H9 (cell line): ENCODE data around the gene MCM8. TPM values are rescaled to one million over a fixed set of nuclear protein-coding genes. Genes with fewer than 3 reads are reported as not detected.

Source experiments
- DNase-seq: peaks from one replicate; pipeline ENCODE4 v3.0.0-alpha.2; 2017
- H2AFZ ChIP-seq: one replicate; pipeline ENCODE4 v1.6.1; 2013; ENCODE audit warnings: mild to moderate bottlenecking, low read length, control low read depth, moderate library complexity
- H2AK5ac ChIP-seq: 2 replicates; pipeline ENCODE4 v1.6.1; 2013; ENCODE audit warnings: low read length, control low read depth, mixed read lengths; ENCODE audit not compliant: insufficient read length
- H2BK120ac ChIP-seq: one replicate; pipeline ENCODE4 v1.6.1; 2013; ENCODE audit warnings: low read depth, mild to moderate bottlenecking, low read length, control low read depth, inconsistent platforms; ENCODE audit not compliant: poor library complexity, severe bottlenecking
- H2BK12ac ChIP-seq: 2 replicates; pipeline ENCODE4 v1.6.1; 2013; ENCODE audit warnings: low read length, control low read depth, mixed read lengths, low read depth; ENCODE audit not compliant: insufficient read length
- H2BK15ac ChIP-seq: 2 replicates; pipeline ENCODE4 v1.6.1; 2013; ENCODE audit warnings: low read depth, low read length, control low read depth
- H2BK20ac ChIP-seq: one replicate; pipeline ENCODE4 v1.6.1; 2013; ENCODE audit warnings: low read depth, mild to moderate bottlenecking, low read length, control low read depth, inconsistent platforms; ENCODE audit not compliant: poor library complexity, severe bottlenecking
- H2BK5ac ChIP-seq: 2 replicates; pipeline ENCODE4 v1.6.1; 2013; ENCODE audit warnings: low read length, control low read depth, mixed read lengths; ENCODE audit not compliant: insufficient read length
- H3K14ac ChIP-seq: 2 replicates; pipeline ENCODE4 v1.6.1; 2013; ENCODE audit warnings: low read length, control low read depth; ENCODE audit not compliant: insufficient read depth
- H3K18ac ChIP-seq: 2 replicates; pipeline ENCODE4 v1.6.1; 2013; ENCODE audit warnings: low read depth, mild to moderate bottlenecking, mixed read lengths, low read length, control low read depth; ENCODE audit not compliant: insufficient read length
- H3K23ac ChIP-seq: 2 replicates; pipeline ENCODE4 v1.6.1; 2013; ENCODE audit warnings: low read length, control low read depth, mixed read lengths, low read depth; ENCODE audit not compliant: insufficient read length
- H3K23me2 ChIP-seq: 2 replicates; pipeline ENCODE4 v1.6.1; 2013; ENCODE audit warnings: low read depth, mild to moderate bottlenecking, mixed read lengths, low read length, control low read depth; ENCODE audit not compliant: insufficient read length, poor library complexity, severe bottlenecking
- H3K27ac ChIP-seq: 2 replicates; pipeline ENCODE4 v1.5.1; 2013; ENCODE audit warnings: low read length, control low read depth, mixed read lengths, low read depth; ENCODE audit not compliant: insufficient read length
- H3K27me3 ChIP-seq: 2 replicates; pipeline ENCODE4 v1.6.1; 2013; ENCODE audit warnings: low read length, control low read depth, inconsistent platforms; ENCODE audit not compliant: insufficient read depth
- H3K4ac ChIP-seq: 2 replicates; pipeline ENCODE4 v1.6.1; 2013; ENCODE audit warnings: low read depth, mild to moderate bottlenecking, control low read depth, inconsistent platforms, low read length, moderate library complexity
- H3K4me1 ChIP-seq: 2 replicates; pipeline ENCODE4 v1.6.1; 2013; ENCODE audit warnings: low read length, control low read depth, inconsistent platforms; ENCODE audit not compliant: insufficient read depth
- H3K4me2 ChIP-seq: 2 replicates; pipeline ENCODE4 v1.6.1; 2013; ENCODE audit warnings: low read length, control low read depth, mixed read lengths; ENCODE audit not compliant: insufficient read length, insufficient read depth
- H3K56ac ChIP-seq: 2 replicates; pipeline ENCODE4 v1.6.1; 2013; ENCODE audit warnings: low read depth, mild to moderate bottlenecking, mixed read lengths, low read length, control low read depth; ENCODE audit not compliant: insufficient read length
- H3K79me1 ChIP-seq: 2 replicates; pipeline ENCODE4 v1.6.1; 2013; ENCODE audit warnings: low read depth, mild to moderate bottlenecking, moderate library complexity, low read length, control low read depth, inconsistent platforms; ENCODE audit not compliant: insufficient read depth, poor library complexity, severe bottlenecking
- H3K79me2 ChIP-seq: 2 replicates; pipeline ENCODE4 v1.6.1; 2013; ENCODE audit warnings: low read length, control low read depth, inconsistent platforms; ENCODE audit not compliant: insufficient read depth
- H3K9ac ChIP-seq: 2 replicates; pipeline ENCODE4 v1.6.1; 2013; ENCODE audit warnings: low read length, control low read depth, mixed read lengths; ENCODE audit not compliant: insufficient read length; ENCODE audit errors: extremely low read depth
- H3K9me3 ChIP-seq: one replicate; pipeline ENCODE4 v1.6.1; 2013; ENCODE audit warnings: low read depth, low read length, inconsistent platforms; ENCODE audit not compliant: control insufficient read depth
- H3T11ph ChIP-seq: one replicate; pipeline ENCODE4 v1.6.1; 2013; ENCODE audit warnings: mild to moderate bottlenecking, low read length, control low read depth, inconsistent platforms
- H4K20me1 ChIP-seq: one replicate; pipeline ENCODE4 v1.6.1; 2013; ENCODE audit not compliant: control insufficient read depth, insufficient read length, insufficient read depth
- H4K5ac ChIP-seq: 2 replicates; pipeline ENCODE4 v1.6.1; 2013; ENCODE audit warnings: low read depth, mild to moderate bottlenecking, mixed read lengths, low read length, control low read depth; ENCODE audit not compliant: insufficient read length
- H4K8ac ChIP-seq: replicated peaks from 2 replicates; pipeline ENCODE4 v1.6.1; 2013; ENCODE audit warnings: low read length, control low read depth, mixed read lengths, low read depth; ENCODE audit not compliant: insufficient read length
- H4K91ac ChIP-seq: 2 replicates; pipeline ENCODE4 v1.6.1; 2013; ENCODE audit warnings: low read depth, mild to moderate bottlenecking, moderate library complexity, mixed read lengths, low read length, control low read depth; ENCODE audit not compliant: insufficient read length
- H3K27ac Mint-ChIP-seq, 3 experiments: 2 replicates in 2 of 3; 3 replicates in 1 of 3; pipeline ENCODE4 v1.8.0; 2020 to 2021; ENCODE audit warnings: mixed read lengths in 3 of 3, mild to moderate bottlenecking in 1 of 3, moderate library complexity in 1 of 3
- H3K27me3 Mint-ChIP-seq: 2 replicates; pipeline ENCODE4 v1.8.0; 2021; ENCODE audit warnings: low read depth, mild to moderate bottlenecking, moderate library complexity, mixed read lengths
- H3K36me3 Mint-ChIP-seq, 3 experiments: 2 replicates in 2 of 3; 3 replicates in 1 of 3; pipeline ENCODE4 v1.8.0; 2020 to 2021; ENCODE audit warnings: low read depth in 3 of 3, mixed read lengths in 3 of 3; ENCODE audit not compliant: insufficient read depth in 1 of 3
- H3K4me1 Mint-ChIP-seq, 2 experiments: 2 replicates each; pipeline ENCODE4 v1.8.0; 2020; ENCODE audit warnings: mixed read lengths in 2 of 2
- H3K4me3 Mint-ChIP-seq, 2 experiments: 2 replicates in 1 of 2; 3 replicates in 1 of 2; pipeline ENCODE4 v1.8.0; 2020 to 2021; ENCODE audit warnings: mild to moderate bottlenecking in 2 of 2, mixed read lengths in 2 of 2, moderate library complexity in 1 of 2
- H3K9me3 Mint-ChIP-seq, 2 experiments: 2 replicates in 1 of 2; 3 replicates in 1 of 2; pipeline ENCODE4 v1.8.0; 2020; ENCODE audit warnings: mild to moderate bottlenecking in 2 of 2, mixed read lengths in 2 of 2, moderate library complexity in 1 of 2
- WGBS: extraction: QIAGEN DNeasy Blood & Tissue Kit; methylation state at CpG from one replicate; pipeline ENCODE4 v1.1.7; 2013; ENCODE audit warnings: missing lambda C conversion rate, low lambda C conversion rate, mixed read lengths; ENCODE audit not compliant: insufficient read length; ENCODE audit errors: extremely low coverage; 5-methylcytosine and 5-hydroxymethylcytosine counted together
- total RNA-seq: library from RNA; stranded (reverse); gene quantifications from 2 replicates; pipeline ENCODE4 v1.2.1, GENCODE V29; 2021
- TF ChIP-seq, protein P1 (sequence below): fragments of 200-600 bp; sonication (generic); conservative IDR thresholded peaks from 3 replicates; pipeline ENCODE4 v1.8.0; 2021; ENCODE audit warnings: antibody characterized with exemption, mild to moderate bottlenecking

MCM8 gene
- total RNA-seq, 1 experiment from 2014 or later, result 32.2 TPM

DNA sequence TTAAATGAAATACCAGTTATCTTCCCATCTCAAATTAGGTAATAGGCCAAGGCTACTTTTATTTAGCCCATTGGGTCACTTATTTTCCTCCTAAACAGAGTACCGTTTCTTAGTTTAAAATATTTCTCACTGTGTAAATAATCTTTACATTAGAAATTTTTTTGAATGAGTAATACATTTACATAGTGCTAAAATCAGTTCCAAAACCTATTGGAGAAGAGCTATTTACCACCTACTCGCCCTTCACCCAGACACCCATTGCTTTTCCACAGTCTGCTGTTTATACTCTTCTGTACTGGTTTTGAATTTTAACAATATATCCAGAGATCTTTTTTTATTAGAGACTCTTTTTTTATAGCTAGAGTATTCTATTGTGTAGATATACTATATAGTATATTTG is 36.9 kb downstream of the MCM8 start:
- no peak overlapping the region for H4K5ac ChIP-seq
- TF ChIP-seq, protein P1, sequence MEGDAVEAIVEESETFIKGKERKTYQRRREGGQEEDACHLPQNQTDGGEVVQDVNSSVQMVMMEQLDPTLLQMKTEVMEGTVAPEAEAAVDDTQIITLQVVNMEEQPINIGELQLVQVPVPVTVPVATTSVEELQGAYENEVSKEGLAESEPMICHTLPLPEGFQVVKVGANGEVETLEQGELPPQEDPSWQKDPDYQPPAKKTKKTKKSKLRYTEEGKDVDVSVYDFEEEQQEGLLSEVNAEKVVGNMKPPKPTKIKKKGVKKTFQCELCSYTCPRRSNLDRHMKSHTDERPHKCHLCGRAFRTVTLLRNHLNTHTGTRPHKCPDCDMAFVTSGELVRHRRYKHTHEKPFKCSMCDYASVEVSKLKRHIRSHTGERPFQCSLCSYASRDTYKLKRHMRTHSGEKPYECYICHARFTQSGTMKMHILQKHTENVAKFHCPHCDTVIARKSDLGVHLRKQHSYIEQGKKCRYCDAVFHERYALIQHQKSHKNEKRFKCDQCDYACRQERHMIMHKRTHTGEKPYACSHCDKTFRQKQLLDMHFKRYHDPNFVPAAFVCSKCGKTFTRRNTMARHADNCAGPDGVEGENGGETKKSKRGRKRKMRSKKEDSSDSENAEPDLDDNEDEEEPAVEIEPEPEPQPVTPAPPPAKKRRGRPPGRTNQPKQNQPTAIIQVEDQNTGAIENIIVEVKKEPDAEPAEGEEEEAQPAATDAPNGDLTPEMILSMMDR, result no peak
- Mint-ChIP-seq H3K4me3 (no peak overlapping the region), H3K4me1 (no peaks in the 10 kb centered on the region), H3K27me3 (no peaks in the 10 kb centered on the region), H3K9me3 (no peaks in the 10 kb centered on the region), H3K36me3 (peaks cover 11 to 70% (median 43%) of the 10 kb centered on the region in 3 experiments; a peak in 6 of 7 replicates), H3K27ac (no peak overlapping the region)
- H2AK5ac ChIP-seq, result no peak overlapping the region
- no peaks in the 10 kb centered on the region for H3K79me1 ChIP-seq
- no peak for DNase-seq
- no peak overlapping the region for H2BK12ac ChIP-seq
- no peaks in the 10 kb centered on the region for H3K79me2 ChIP-seq
- WGBS, result no CpG with 5 or more reads among the region's 2 CpGs
- H2AFZ ChIP-seq, result no peak overlapping the region
- H3K4me1 ChIP-seq, result no peaks in the 10 kb centered on the region
- no peak overlapping the region for H3T11ph ChIP-seq
- H3K27ac ChIP-seq, result no peak overlapping the region
- H4K91ac ChIP-seq, result no peak overlapping the region
- no peaks in the 10 kb centered on the region for H3K23me2 ChIP-seq
- no peak overlapping the region for H3K9ac ChIP-seq
- H3K18ac ChIP-seq, result no peak overlapping the region
- no peak overlapping the region for H3K56ac ChIP-seq
- H3K27me3 ChIP-seq, result no peaks in the 10 kb centered on the region
- no peak overlapping the region for H4K8ac ChIP-seq
- no peak overlapping the region for H3K14ac ChIP-seq
- no peaks in the 10 kb centered on the region for H3K9me3 ChIP-seq
- no peak overlapping the region for H2BK120ac ChIP-seq
- no peak overlapping the region for H2BK5ac ChIP-seq
- H3K4ac ChIP-seq, result no peak overlapping the region
- no peaks in the 10 kb centered on the region for H4K20me1 ChIP-seq
- H3K4me2 ChIP-seq, result no peak overlapping the region
- H3K23ac ChIP-seq, result no peak overlapping the region
- no peak overlapping the region for H2BK15ac ChIP-seq
- no peak overlapping the region for H2BK20ac ChIP-seq
